GM18858 (cell line): ENCODE data around the gene ALPP.
"Not testable (repeated sequence)": the region's sequence is repeated elsewhere in the genome, so short reads cannot be mapped to it uniquely, and the experiment has no call there.

Experiments
- ATAC-seq: cut with Tn5 transposase; IDR thresholded peaks from one replicate; pipeline ENCODE4 v1.9.1; 2021; ENCODE audit not compliant: unreplicated experiment

ALPP gene

GRCh38 chr2:232379610-232380590 lies 1.3 kb downstream of the ALPP start:
- not testable (repeated sequence) for ATAC-seq

GRCh38 chr2:232381204-232382031 lies 2.9 kb downstream of the ALPP start:
- ATAC-seq: not testable (repeated sequence)

- no peak for ATAC-seq
These were observed 4.0 kb downstream of the ALPP start for GRCh38 chr2:232382331-232383225.

GRCh38 chr2:232384466-232384865 lies 5.9 kb downstream of the ALPP start:
- ATAC-seq: no peak

GRCh38 chr2:232385058-232385457 lies 6.5 kb downstream of the ALPP start:
- ATAC-seq: not testable (repeated sequence)

- ATAC-seq: no peak
These were observed 7.3 kb downstream of the ALPP start for GRCh38 chr2:232385660-232386489.

GRCh38 chr2:232386490-232386739 lies 7.9 kb downstream of the ALPP start:
- no peak for ATAC-seq

- no peak for ATAC-seq
These were observed 8.3 kb downstream of the ALPP start for GRCh38 chr2:232386740-232387450.

- no peak for ATAC-seq
These were observed 9.1 kb downstream of the ALPP start for GRCh38 chr2:232387451-232388171.

- no peak for ATAC-seq
These were observed 9.9 kb downstream of the ALPP start for GRCh38 chr2:232388324-232388891.

GRCh38 chr2:232389327-232389726 lies 10.8 kb downstream of the ALPP start:
- ATAC-seq: no peak

- ATAC-seq: no peak
These were observed 12.1 kb downstream of the ALPP start for GRCh38 chr2:232390661-232391060.

GRCh38 chr2:232393556-232393955 lies 15.0 kb downstream of the ALPP start:
- no peak for ATAC-seq

- not testable (repeated sequence) for ATAC-seq
These were observed 15.9 kb downstream of the ALPP start for GRCh38 chr2:232394431-232394830.

- ATAC-seq: no peak
These were observed 17.0 kb downstream of the ALPP start for GRCh38 chr2:232395586-232395985.

- no peak for ATAC-seq
These were observed 18.1 kb downstream of the ALPP start for GRCh38 chr2:232396683-232397082.

- ATAC-seq: no peak
These were observed 19.9 kb downstream of the ALPP start for GRCh38 chr2:232398293-232399034.
